Dermis blood vessel endothelial cell (primary cell): ENCODE measurements around the gene ACOXL. TPM values are rescaled to one million over a fixed set of nuclear protein-coding genes. Genes with fewer than 3 reads are reported as not detected.

Source experiments
- DNase-seq: peaks from one replicate; pipeline ENCODE4 v3.0.0; 2010
- total RNA-seq: library from RNA; depleted of rRNA; stranded (reverse); fragments of >200 nt; gene quantifications from 2 replicates; pipeline ENCODE4 v1.2.3, GENCODE V29; 2014

The ACOXL gene
- total RNA-seq, 1 donor from 2014 or later = not detected

- DNase-seq = no peak
Observed at GRCh38 chr2:111017909-111018308, 285.5 kb downstream of the ACOXL start.

GRCh38 chr2:111019381-111019780 lies 287.0 kb downstream of the ACOXL start:
- DNase-seq = no peak

- DNase-seq = no peak
Observed at GRCh38 chr2:111022633-111023032, 290.3 kb downstream of the ACOXL start.

GRCh38 chr2:111024496-111024895 lies 292.1 kb downstream of the ACOXL start:
- no peak for DNase-seq

- no peak for DNase-seq
Observed at GRCh38 chr2:111025288-111025687, 292.9 kb downstream of the ACOXL start.

- peak; percentile 46 for DNase-seq
Observed at GRCh38 chr2:111028720-111029119, 296.3 kb downstream of the ACOXL start.

GRCh38 chr2:111029181-111029927 lies 297.0 kb downstream of the ACOXL start:
- no peak for DNase-seq

- DNase-seq = no peak
Observed at GRCh38 chr2:111030260-111030891, 298.0 kb downstream of the ACOXL start.

GRCh38 chr2:111030945-111031344 lies 298.6 kb downstream of the ACOXL start:
- DNase-seq = no peak

GRCh38 chr2:111031546-111032478 lies 299.4 kb downstream of the ACOXL start:
- DNase-seq = no peak

GRCh38 chr2:111032721-111033429 lies 300.5 kb downstream of the ACOXL start:
- no peak for DNase-seq

GRCh38 chr2:111034146-111034545 lies 301.8 kb downstream of the ACOXL start:
- no peak for DNase-seq

- no peak for DNase-seq
Observed at GRCh38 chr2:111034606-111035005, 302.2 kb downstream of the ACOXL start.

GRCh38 chr2:111035830-111036441 lies 303.6 kb downstream of the ACOXL start:
- DNase-seq = no peak

- no peak for DNase-seq
Observed at GRCh38 chr2:111037128-111037527, 304.8 kb downstream of the ACOXL start.

GRCh38 chr2:111039628-111040383 lies 307.4 kb downstream of the ACOXL start:
- no peak for DNase-seq

- no peak for DNase-seq
Observed at GRCh38 chr2:111041398-111042202, 309.2 kb downstream of the ACOXL start.

GRCh38 chr2:111042261-111042660 lies 309.9 kb downstream of the ACOXL start:
- DNase-seq = no peak

- no peak for DNase-seq
Observed at GRCh38 chr2:111042772-111043771, 310.7 kb downstream of the ACOXL start.
